Stomach (tissue), 4 donors: ENCODE data around the gene GNB5.

Experiments
- EP300 ChIP-seq: sonication (generic); formaldehyde crosslinking; IDR thresholded peaks from one replicate; pipeline ENCODE4 v1.6.1; 2017; ENCODE audit warnings: antibody characterized with exemption
- POLR2AphosphoS5 ChIP-seq, 3 donors: sonication (generic); formaldehyde crosslinking; IDR thresholded peaks; one replicate each; pipeline ENCODE4 v1.6.1; 2016; ENCODE audit warnings: antibody characterized with exemption in 3 of 3
- TF ChIP-seq, protein P1 (sequence below), 7 experiments: fragments of 450-650 bp in 4 of 7; fragments of 200-600 bp in 3 of 7; sonication (generic) in 3 of 7; IDR thresholded peaks; one replicate each; pipeline ENCODE4 v1.5.1; 2016 to 2019; ENCODE audit warnings: antibody characterized with exemption in 7 of 7, control low read depth in 2 of 7, mild to moderate bottlenecking in 1 of 7

DNA sequence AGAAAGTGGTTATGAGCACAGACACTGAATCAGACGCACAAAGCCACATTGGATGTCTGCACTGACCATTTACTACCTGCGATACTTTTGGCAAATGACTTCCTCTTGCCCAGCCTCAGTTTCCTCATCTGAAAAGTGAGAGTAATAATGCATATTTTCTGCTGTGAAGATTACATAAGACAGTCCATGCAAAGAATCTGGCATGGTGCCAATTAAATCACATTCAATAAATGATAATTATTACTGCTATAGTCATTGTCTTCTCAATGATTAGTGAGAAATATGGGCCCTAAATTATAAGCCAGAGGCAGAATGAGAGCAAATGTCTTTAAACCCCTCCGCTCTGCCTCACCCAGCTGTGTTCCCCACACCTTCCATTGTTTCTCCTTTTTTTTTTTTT, 62.6 kb downstream of the GNB5 start:
- TF ChIP-seq, protein P1, sequence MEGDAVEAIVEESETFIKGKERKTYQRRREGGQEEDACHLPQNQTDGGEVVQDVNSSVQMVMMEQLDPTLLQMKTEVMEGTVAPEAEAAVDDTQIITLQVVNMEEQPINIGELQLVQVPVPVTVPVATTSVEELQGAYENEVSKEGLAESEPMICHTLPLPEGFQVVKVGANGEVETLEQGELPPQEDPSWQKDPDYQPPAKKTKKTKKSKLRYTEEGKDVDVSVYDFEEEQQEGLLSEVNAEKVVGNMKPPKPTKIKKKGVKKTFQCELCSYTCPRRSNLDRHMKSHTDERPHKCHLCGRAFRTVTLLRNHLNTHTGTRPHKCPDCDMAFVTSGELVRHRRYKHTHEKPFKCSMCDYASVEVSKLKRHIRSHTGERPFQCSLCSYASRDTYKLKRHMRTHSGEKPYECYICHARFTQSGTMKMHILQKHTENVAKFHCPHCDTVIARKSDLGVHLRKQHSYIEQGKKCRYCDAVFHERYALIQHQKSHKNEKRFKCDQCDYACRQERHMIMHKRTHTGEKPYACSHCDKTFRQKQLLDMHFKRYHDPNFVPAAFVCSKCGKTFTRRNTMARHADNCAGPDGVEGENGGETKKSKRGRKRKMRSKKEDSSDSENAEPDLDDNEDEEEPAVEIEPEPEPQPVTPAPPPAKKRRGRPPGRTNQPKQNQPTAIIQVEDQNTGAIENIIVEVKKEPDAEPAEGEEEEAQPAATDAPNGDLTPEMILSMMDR (IDR thresholded peaks at IDR 0.05), result no peak
- TF ChIP-seq EP300, result no peak
- TF ChIP-seq POLR2AphosphoS5 (IDR thresholded peaks at IDR 0.05), result no peak
